OCI-LY3 (cell line): ENCODE results near the gene MED13L.
A peak's percentile ranks its signal among the peaks of the same experiment; 100 is the strongest.

Experiments
- H2AFZ ChIP-seq: fragments of 200-600, 300-600 bp; shearing (Covaris generic); 2 replicates; pipeline ENCODE4 v1.6.0; 2014; ENCODE audit warnings: antibody characterized with exemption, low read depth, low read length
- H3K27ac ChIP-seq: fragments of 200-600, 300-600 bp; sonication (generic); 2 replicates; pipeline ENCODE4 v1.5.1; 2014; ENCODE audit warnings: mild to moderate bottlenecking, low read length, moderate library complexity, mixed read lengths
- H3K27me3 ChIP-seq: fragments of 200-600, 300-600 bp; sonication (generic); 2 replicates; pipeline ENCODE4 v1.6.1; 2014; ENCODE audit warnings: low read depth, low read length, mixed read lengths
- H3K36me3 ChIP-seq: fragments of 200-600, 300-600 bp; sonication (generic); replicated peaks from 2 replicates; pipeline ENCODE3; 2014; ENCODE audit warnings: low read depth, low read length, mixed read lengths
- H3K4me1 ChIP-seq: fragments of 300-600, 200-600 bp; sonication (generic); 2 replicates; pipeline ENCODE4 v1.6.1; 2014; ENCODE audit warnings: low read length, mixed read lengths
- H3K4me2 ChIP-seq: fragments of 200-600, 300-600 bp; sonication (generic); 2 replicates; pipeline ENCODE4 v1.6.1; 2014; ENCODE audit warnings: low read length, mixed read lengths
- H3K4me3 ChIP-seq: fragments of 300-600, 200-600 bp; sonication (generic); 2 replicates; pipeline ENCODE4 v1.5.1; 2014; ENCODE audit warnings: antibody characterized with exemption, mild to moderate bottlenecking, low read length, moderate library complexity
- H3K79me2 ChIP-seq: fragments of 300-600, 200-600 bp; shearing (Covaris generic); 2 replicates; pipeline ENCODE4 v1.6.1; 2014; ENCODE audit warnings: mild to moderate bottlenecking, low read length, mixed read lengths
- H3K9ac ChIP-seq: fragments of 300-600, 200-600 bp; shearing (Covaris generic); 2 replicates; pipeline ENCODE4 v1.6.0; 2014; ENCODE audit warnings: mild to moderate bottlenecking, low read length, moderate library complexity
- H3K9me3 ChIP-seq: fragments of 200-600, 300-600 bp; shearing (Covaris generic); 2 replicates; pipeline ENCODE4 v1.6.1; 2014; ENCODE audit warnings: low read length, mixed read lengths; ENCODE audit not compliant: insufficient read depth
- H4K20me1 ChIP-seq: fragments of 200-600, 300-600 bp; sonication (generic); 2 replicates; pipeline ENCODE4 v1.6.1; 2016; ENCODE audit warnings: low read length, mixed read lengths; ENCODE audit not compliant: insufficient read depth
- CTCF ChIP-seq: fragments of 200-600, 300-600 bp; sonication (generic); IDR thresholded peaks from 2 replicates; pipeline ENCODE4 v1.5.1; 2014; ENCODE audit warnings: antibody characterized with exemption, low read length, low read depth
- EZH2phosphoT487 ChIP-seq: fragments of 200-600 bp; shearing (Covaris generic); IDR thresholded peaks from 2 replicates; pipeline ENCODE4 v1.6.1; 2018; ENCODE audit warnings: antibody characterized with exemption, mixed run types, low read depth

Gene MED13L

GRCh38 chr12:116123451-116124258, 153.8 kb downstream of the MED13L start:
- Histone ChIP-seq H3K4me2 (peak overlapping the region; percentile 86), H3K4me1 (peaks cover 75% of the 10 kb centered on the region), H2AFZ (no peak overlapping the region), H3K36me3 (no peaks in the 10 kb centered on the region), H4K20me1 (no peaks in the 10 kb centered on the region), H3K9ac (peak overlapping the region; percentile 92), H3K79me2 (peaks cover 90% of the 10 kb centered on the region), H3K4me3 (peak overlapping the region; percentile 75), H3K27me3 (no peaks in the 10 kb centered on the region), H3K27ac (peak overlapping the region; percentile 97), H3K9me3 (no peaks in the 10 kb centered on the region)
- TF ChIP-seq CTCF: no peak
- no peak for TF ChIP-seq EZH2phosphoT487

GRCh38 chr12:116122628-116123027, 154.9 kb downstream of the MED13L start:
- Histone ChIP-seq H3K27me3 (no peaks in the 10 kb centered on the region), H3K36me3 (no peaks in the 10 kb centered on the region), H3K4me1 (peaks cover 69% of the 10 kb centered on the region), H3K4me2 (peak overlapping the region; percentile 86), H4K20me1 (no peaks in the 10 kb centered on the region), H3K79me2 (peaks cover 89% of the 10 kb centered on the region), H3K4me3 (peak overlapping the region; percentile 61), H3K9me3 (no peaks in the 10 kb centered on the region), H3K9ac (peak overlapping the region; percentile 71), H2AFZ (no peak overlapping the region), H3K27ac (peak overlapping the region; percentile 97)
- no peak for TF ChIP-seq CTCF
- no peak for TF ChIP-seq EZH2phosphoT487

- TF ChIP-seq EZH2phosphoT487 (no peak), CTCF (no peak)
- Histone ChIP-seq H3K36me3 (no peaks in the 10 kb centered on the region), H3K9ac (peak overlapping the region; percentile 71), H3K79me2 (peaks cover 89% of the 10 kb centered on the region), H3K27me3 (no peaks in the 10 kb centered on the region), H2AFZ (no peak overlapping the region), H3K27ac (peak overlapping the region; percentile 97), H3K4me3 (peak overlapping the region; percentile 61), H3K4me2 (peak overlapping the region; percentile 86), H3K4me1 (peaks cover 71% of the 10 kb centered on the region), H3K9me3 (no peaks in the 10 kb centered on the region), H4K20me1 (no peaks in the 10 kb centered on the region)
Observed at GRCh38 chr12:116121453-116121871, 156.0 kb downstream of the MED13L start.

- no peaks in the 10 kb centered on the region for H3K36me3 ChIP-seq
- peaks cover 43% of the 10 kb centered on the region for H3K4me1 ChIP-seq
- no peaks in the 10 kb centered on the region for H4K20me1 ChIP-seq
Observed at GRCh38 chr12:116116650-116117424, 160.7 kb downstream of the MED13L start.

More at GRCh38 chr12:116116650-116117424, 160.7 kb downstream of the MED13L start:
- H3K27ac ChIP-seq: no peak overlapping the region
- H3K9me3 ChIP-seq: no peaks in the 10 kb centered on the region
- TF ChIP-seq EZH2phosphoT487: no peak
- no peak for TF ChIP-seq CTCF
- no peak overlapping the region for H2AFZ ChIP-seq
- peaks cover 91% of the 10 kb centered on the region for H3K79me2 ChIP-seq
- no peaks in the 10 kb centered on the region for H3K27me3 ChIP-seq
- no peak overlapping the region for H3K4me3 ChIP-seq
- no peak overlapping the region for H3K9ac ChIP-seq
- H3K4me2 ChIP-seq: no peak overlapping the region
